NCI-H1417 (cell line): ENCODE measurements around the gene NUMB.
"Not testable (repeated sequence)": the region's sequence is repeated elsewhere in the genome, so short reads cannot be mapped to it uniquely, and the experiment has no call there.

Source experiments
- DNase-seq, 3 experiments: peaks; one replicate each; lab custom pipeline; 2025; lab: John Stamatoyannopoulos, UW

NUMB gene

DNA sequence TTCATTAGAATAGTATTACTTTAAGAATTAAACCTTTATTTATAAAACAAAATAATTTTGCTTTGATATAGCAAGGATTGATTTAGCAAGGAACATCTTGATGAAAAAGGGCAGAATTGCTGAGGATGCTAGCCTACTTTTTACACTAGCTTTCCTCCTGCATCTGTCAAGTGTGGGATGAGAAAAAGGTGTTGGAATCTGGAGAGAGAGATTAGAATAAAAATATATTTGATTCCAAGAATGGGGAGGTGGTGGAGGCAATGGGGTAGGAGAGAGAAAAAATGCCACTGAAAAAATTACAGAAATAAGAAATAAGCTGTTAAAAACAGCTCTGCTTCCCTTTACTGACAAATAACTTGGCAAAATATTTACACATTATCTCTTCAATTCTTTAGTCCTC lies 98.9 kb downstream of the NUMB start:
- no peak for DNase-seq

DNA sequence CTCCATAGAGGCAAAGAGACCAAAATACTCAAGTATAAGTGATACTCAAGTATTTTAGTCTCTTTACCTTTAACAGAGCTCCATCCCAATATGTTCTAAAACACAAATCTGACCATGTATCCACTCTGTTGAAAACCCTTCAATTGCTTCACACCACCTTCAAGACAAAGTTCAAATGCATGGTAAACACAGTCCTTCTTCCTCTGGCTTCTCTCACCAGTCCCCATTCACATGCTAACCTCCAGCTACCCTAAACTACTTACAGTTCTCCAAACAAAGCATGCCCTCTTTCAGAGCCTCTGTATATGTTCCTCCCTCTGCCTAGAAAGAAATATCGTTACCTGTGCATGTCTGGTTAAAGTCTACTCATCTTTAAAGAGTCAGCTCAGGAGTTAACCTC lies 100.2 kb downstream of the NUMB start:
- no peak for DNase-seq

DNA sequence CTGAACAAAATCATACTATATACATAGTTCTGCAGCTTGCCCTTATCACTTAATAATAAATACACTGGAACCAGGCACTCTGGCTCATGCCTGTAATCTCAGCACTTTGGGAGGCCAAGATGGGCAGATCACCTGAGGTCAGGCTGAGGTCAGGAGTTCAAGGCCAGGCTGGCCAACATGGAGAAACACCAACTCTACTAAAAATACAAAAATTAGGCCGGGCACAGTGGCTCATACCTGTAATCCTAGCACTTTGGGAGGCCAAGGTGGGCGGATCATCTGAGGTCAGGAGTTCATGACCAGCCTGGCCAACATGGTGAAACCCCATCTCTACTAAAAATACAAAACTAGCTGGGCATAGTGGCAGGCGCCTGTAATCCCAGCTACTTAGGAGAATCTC lies 109.3 kb downstream of the NUMB start:
- DNase-seq = not testable (repeated sequence)

DNA sequence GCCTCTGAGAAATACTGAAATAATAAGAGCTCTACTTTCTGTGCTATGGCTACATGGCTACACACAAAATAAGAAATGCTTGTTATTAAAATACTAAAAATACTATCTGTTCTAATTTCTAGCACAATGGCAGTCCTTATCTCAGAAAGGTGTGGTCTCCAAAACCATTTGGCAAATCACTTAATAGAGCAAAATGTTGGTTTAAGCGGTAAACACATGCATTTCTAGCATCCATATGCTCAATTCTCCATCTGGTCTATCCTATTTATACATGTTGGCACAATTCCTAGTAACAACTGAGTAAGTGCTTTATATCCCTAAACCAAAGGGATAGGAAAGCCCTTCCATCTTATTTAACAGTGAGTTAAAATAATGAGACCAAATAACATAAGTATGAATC lies 114.0 kb downstream of the NUMB start:
- DNase-seq = no peak

DNA sequence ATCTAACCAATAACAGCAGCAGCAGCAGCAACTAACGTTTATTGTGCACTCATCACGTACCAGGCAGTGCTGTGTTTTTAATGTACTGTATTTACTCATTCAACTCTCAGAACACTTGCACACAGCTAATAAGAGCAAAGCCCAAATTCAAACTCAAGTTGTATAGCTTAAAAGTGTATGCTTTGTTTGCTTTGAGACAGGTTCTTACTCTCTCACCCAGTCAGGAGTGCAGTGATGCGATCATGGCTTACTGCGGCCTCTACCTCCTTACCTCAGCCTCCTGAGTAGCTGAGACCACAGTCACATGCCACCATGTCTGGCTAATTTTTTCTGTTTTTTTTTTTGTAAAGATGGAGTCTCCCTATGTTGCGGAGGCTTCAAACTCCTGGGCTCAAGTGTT lies 115.7 kb downstream of the NUMB start:
- DNase-seq = no peak

DNA sequence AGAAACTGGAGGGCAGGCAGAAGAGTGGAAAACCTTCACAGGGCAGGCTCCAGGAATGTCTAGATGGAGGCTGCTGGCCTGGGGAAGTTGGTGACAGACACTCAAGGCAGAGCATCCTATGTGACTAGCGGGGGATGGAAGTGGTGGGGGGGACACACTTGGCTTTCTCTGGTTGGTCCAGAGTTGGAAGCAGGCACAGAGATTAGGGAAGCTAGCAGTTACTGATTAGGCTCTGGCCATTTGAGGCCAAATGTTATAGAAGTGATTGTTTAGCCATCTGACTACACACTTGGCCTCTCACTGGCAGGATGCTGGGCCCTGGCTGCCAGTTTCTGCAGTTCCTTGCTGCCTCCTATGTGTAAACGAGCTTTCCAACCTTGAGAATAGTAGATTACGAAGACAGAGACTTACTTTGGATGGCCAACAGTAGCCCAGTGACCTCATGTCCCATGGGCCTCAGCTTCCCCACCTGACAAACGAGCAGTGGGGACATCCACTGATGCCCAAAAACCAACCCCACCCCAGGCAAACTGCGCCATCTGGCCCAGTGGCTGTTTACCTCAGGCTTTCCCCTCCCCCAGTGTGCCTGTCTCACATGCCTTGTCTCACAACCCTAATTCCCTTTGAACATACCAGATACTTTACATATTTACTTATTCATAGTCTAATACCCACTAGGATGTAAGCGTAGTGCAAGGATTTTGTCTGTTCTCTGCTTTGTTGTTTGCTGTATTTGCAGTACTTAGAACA lies 118.3 kb downstream of the NUMB start:
- no peak for DNase-seq

DNA sequence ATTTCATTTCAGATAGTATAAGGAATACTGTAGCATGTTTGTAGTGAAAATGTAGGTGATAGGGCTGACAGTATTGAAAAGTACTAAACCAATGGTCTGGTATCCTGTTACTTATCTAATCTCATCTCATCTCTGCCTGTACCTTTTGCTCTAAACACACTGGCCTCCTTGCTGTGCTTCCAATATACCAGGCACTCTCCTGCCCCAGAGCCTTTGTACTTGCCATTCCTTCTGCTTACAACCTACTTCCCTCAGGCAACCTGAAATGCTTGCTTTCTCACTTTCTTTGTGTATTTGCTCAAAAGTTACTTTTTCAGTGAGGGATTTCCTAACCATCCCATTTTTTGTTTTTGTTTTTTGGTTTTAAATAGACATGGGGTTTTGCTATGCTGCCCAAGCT lies 119.1 kb downstream of the NUMB start:
- DNase-seq = no peak

DNA sequence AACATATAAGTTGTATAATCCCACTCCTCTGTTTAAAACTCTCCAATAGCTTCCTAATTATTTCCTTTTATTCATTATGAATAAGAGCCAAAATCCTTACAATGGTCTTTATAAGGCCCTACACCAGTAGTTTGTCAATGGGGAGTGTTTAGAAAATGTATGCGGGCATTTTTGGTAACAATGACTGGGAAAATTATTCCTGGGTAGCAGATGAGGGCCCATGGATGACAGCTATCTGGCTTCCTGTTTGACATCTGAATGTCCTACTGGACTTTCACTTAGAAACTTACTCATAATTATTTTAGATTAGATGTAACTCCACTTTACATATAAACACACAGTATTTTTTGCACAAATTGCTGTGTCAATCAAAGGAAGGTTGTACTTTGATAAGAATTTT lies 119.8 kb downstream of the NUMB start:
- no peak for DNase-seq

DNA sequence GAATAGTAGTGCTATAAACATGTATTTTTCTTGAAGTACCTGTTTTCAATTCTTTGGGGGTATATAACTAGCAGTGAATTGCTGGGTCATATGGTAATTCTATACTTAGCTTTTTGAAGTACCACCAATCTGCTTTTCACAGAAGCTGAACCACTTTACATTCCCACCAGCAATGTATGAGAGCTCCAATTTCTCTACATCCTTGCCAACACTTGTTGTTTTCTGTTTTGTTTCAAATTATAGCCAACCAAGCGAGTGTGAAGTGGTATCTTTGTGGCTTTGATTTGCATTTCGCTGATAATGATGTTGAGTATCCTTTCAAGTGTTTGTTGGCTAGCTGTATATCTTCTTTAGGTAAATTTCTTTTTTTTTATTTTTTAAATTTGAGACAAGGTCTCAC lies 125.3 kb downstream of the NUMB start:
- no peak for DNase-seq

DNA sequence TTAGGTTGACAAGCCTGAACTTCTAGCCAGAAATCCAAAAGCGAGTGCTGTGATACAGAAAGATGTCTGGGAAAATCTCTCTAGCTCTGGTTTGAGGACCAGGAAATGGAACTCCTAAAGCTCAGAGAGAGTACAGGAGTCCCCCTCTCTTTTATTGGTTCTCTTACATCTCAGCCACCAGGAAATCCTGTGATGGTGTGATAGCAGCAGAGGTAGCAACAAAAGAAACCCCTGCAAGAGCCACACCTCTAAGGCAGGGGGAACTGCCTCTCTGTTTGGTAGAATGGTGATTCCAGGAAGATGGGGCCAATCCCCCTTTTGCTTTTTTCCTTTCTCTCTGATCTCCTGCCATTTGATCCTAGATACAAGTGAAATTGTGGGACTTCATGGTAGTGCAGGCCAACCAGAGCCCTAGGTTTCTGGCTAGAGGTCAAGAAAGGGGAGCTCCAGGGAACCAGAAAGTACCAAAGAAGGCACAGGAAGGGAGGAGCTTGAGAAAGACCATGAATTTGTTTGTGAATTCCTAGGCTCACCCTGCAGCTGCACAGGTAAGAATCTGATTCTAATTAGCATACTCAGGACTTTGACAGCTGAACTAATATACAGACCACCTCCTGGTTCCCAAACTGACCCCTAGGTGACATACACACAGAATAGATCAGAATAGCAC lies 132.6 kb downstream of the NUMB start:
- no peak for DNase-seq

DNA sequence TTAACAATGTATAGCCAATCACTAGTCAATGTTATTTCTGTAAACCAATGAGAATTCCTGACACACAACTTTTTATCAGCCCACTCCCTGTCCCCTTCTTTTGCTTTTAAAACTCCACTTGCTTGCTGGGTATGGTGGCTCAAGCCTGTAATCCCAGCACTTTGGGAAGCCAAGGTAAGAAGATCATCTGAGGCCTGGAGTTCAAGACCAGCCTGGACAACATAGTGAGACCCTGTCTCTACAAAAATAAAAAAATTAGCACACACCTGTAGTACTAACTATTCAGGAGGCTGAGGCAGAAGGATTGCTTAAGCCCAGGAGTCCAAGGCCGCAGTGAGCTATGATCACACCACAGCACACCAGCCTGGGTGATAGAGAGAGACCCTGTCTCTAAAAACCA lies 133.3 kb downstream of the NUMB start:
- DNase-seq = no peak

DNA sequence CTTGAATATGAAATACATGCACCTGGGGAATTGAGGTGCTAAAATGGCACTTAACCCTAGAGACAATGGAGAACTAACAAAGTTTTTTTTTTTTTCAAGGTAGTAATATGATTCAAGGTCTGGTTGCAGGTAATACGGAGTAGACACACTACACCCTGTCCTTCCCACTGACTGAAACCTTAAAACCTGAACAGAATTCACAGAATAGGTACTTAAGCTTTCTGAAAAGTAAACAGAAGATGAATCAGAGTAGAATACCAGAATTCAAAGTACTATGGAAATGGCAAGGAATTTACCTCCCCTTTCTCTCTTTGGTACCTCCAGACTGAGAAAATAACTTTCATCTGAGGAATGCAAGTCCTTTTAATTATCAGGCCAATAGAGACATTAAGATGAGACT lies 133.8 kb downstream of the NUMB start:
- DNase-seq = peak in 2 of 3 experiments; percentile 16 to 17

DNA sequence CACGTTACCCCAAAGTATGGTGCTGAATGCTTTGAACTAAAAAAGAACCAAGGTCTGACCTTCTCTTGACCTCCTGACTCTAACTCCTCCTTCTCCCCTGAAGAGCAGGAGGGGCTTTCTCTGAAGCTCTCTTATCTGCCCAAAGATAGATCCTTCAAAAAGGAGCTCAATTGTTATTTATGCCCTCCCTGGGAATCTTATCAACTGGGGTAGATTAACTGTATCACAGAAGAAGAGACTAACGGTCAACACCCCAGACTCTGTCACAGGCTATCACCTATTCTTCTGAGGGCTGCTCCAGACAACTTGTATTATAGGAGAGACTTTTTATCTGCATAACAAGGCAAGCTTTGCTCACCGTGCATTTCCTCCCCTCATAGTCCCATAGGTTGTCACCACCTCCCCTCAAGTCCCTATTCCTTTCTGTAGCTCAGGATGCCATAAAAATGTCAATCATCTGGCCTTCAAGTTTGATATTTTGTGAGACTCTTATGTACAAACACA lies 134.4 kb downstream of the NUMB start:
- DNase-seq = no peak

DNA sequence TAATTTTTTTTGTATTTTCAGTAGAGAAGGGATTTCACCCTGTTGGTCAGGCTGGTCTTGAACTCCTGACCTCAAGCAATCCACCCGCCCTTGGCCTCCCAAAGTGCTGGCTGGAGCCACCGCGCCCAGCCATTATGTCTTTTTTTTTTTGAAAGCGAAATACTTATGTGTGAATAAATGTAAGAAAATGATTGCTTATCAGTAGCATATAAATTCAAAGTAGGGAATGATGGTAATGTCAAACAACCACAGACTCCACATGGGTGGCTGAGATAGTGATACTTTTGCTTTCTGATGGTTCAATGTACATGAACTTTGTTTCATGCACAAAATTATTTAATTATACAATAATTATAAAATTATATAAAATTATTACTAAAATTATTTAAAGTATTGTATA lies 145.2 kb downstream of the NUMB start:
- no peak for DNase-seq

DNA sequence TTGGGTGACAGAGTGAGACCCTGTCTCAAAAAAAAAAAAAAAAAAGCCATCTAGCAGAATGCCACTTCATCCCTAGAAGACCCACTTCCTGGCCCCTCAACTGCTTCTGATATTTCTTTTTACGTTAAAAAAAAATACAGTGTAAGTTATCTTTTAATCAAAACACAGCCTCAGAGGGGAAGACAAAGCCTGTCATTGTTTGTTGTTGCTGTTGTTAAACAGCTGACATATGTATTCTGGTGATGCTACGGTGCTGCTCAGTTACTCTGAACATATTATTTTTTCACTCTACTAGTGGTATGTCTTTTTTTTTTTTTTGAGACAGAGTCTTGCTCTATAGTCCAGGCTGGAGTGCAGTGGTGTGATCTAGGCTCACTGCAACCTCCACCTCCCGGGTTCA lies 145.7 kb downstream of the NUMB start:
- no peak for DNase-seq

DNA sequence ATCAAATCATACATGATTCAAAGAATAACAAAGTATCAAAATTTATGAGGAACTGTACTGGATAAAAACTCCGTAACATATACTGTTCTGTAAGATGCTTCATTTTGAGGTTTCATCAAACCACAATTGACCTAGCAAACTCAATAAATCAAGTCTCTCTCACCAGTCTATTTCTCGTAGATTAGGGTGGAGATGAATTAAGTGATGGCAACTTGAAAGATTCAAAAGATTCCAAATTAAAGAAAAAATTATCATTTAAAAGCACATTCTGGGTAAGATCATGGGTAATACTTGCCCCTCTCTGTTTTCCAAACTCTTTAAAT lies 146.7 kb downstream of the NUMB start:
- no peak for DNase-seq

DNA sequence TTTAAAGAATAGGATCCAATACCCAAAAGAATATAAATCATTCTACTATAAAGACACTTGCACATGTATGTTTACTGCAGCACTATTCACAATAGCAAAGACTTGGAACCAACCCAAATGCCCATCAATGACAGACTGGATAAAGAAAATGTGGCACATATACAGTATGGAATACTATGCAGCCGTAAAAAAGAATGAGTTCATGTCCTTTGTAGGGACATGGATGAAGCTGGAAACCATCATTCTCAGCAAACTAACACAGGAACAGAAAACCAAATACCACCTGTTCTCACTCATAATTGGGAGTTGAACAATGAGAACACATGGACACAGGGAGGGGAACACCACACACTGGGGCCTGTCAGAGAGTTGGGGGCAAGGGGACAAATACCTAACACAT lies 149.1 kb downstream of the NUMB start:
- DNase-seq = not testable (repeated sequence)

DNA sequence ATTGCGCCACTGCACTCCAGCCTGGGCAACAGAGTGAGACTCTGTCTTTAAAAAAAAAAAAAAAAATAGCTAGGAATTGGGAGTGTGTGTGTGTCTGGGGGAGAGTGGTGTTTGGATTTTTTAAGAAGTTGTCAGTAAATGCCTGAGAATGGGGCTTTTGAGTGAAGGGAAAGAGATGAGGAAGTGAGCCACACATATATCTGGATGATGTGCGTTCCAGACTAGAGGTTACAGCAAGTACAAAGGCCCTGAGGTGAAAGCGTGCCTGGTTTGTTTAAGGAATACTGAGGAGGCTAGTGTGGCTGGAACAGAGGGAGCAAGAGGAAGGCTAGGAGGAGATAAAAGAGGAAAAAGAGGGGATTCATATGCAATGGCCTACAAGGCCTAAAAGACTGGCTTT lies 151.1 kb downstream of the NUMB start:
- no peak for DNase-seq

DNA sequence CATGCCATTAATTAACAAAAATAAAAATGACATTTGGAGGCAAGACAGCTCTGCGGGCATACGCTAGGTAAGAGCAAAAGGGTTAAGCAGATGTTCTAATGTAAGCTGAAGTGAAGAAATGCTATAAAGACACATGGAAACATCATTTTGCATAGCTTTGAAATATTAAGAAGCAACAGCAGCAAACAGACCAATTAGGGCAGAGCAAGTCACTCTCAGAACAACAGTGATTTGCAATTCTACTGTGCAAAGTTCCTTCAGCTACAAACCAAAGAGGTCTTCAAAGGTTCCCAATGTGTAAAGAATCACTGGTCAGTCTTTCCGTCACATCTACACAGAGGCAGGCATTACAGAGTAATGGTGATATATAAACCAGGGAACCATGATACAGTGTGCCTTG lies 152.8 kb downstream of the NUMB start:
- no peak for DNase-seq

DNA sequence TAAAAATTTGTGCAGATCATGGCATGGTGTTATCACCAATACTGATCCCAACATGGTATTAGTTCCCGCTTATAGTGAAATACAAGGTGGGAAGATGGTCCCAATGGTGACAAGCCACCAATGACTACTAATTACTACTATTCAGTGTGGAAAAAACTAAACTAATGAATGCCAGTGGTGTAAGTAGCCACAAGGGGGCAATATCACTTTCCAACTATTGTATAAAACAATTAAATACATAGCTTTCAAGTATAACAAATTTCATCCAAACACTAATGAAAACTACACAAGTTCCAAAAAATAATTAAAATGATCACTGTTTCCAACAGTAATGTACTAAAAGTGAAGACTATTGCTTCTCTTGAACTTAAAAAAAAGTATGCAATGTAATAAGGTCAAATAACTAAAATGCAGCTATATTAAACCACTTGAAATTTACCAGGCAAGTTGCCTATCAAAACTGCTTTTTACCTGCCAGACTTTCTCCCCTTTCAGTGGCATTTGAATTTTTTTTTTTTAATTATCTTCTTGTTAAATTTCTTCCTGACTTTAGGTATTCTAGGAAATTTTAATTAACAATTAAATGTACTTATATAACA lies 163.0 kb downstream of the NUMB start:
- peak; percentile 44 to 73 (median 65) for DNase-seq

DNA sequence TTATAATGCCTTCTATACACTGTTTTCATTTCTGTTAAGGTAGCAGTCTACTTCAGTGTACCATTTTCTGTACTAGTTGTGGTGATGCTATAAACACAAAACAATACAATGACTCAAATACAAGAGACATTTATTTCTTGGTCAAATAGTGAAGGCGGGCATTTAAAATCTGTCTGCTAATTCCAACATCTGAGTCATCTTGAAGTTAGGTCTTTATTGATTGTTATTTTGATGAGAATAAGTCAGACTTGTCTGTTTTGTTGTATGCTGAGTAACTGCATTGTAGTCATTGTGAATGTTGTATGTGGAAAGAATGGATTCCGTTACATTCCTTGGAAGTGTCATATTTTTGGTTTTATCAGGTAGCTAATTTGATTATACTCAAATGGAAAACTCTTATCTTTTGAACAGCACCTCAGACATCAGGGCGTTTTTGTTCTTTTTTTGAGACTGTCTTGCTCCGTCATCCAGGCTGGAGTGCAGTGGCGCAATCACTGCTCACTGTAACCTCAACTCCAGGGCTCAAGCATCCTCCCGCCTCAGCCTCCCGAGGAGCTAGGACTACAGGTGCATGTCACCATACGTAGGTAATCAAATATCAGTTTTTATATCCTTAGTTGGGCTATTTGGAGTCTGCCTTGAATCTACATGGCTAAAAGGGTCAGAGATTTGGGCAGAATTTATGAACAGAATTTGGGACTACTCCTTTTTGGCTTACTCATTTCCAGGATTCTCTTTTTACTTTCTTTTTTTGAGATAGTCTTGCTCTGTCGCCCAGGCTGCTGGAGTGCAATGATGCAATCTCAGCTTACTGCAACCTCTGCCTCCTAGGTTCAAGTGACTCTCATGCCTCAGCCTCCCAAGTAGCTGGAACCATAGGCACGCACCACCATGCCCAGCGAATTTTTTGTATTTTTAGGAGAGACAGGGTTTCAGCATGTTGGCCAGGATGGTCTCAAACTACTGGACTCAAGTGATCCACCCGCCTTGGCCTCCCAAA lies 164.3 kb downstream of the NUMB start:
- DNase-seq = no peak

DNA sequence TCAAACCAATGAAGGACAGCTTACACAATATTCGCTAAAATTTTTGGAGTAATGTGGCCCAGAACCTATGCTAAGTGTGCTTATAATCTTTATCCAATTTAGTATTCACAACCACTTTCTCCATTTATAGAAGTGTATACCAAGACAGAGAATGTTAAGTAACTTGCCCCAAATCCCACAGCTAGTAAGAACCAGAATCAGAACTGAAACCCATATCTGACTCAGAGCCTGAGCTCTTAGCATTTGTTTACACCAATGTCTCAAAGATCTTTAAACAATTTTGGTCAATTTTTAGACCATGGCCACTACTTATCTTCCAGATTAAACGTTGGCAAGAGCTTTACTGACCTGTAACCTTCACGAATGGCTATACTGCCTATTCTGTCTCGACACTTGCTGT lies 168.1 kb downstream of the NUMB start:
- DNase-seq = no peak
